Astrocyte (in vitro differentiated cells and primary cell): ENCODE data around the gene PRKAG2. TPM values are rescaled to one million over a fixed set of nuclear protein-coding genes. Genes with fewer than 3 reads are reported as not detected.

Experiments used
- DNase-seq: peaks from one replicate; pipeline ENCODE4 v3.0.0-alpha.2; 2010; ENCODE audit warnings: low read depth
- FAIRE-seq: peaks from 2 replicates; lab custom pipeline; 2011; peaks lifted over from hg19 to GRCh38; lab: Jason Lieb, UNC
- H2AFZ ChIP-seq: 2 replicates; pipeline ENCODE4 v1.6.0; 2012; ENCODE audit warnings: low read depth, low read length, inconsistent platforms
- H3K27ac ChIP-seq: 2 replicates; pipeline ENCODE4 v1.5.1; 2011; ENCODE audit warnings: low read depth, low read length, inconsistent platforms
- H3K27me3 ChIP-seq: 2 replicates; pipeline ENCODE4 v1.6.0; 2011; ENCODE audit warnings: low read length, inconsistent platforms; ENCODE audit not compliant: insufficient read depth
- H3K36me3 ChIP-seq: 2 replicates; pipeline ENCODE4 v1.5.1; 2011; ENCODE audit warnings: low read length, inconsistent platforms; ENCODE audit not compliant: insufficient read depth
- H3K4me1 ChIP-seq: 2 replicates; pipeline ENCODE4 v1.5.1; 2011; ENCODE audit warnings: low read length, inconsistent platforms; ENCODE audit not compliant: insufficient read depth
- H3K4me2 ChIP-seq: 2 replicates; pipeline ENCODE4 v1.6.0; 2012; ENCODE audit warnings: low read length, inconsistent platforms
- H3K4me3 ChIP-seq: 2 replicates; pipeline ENCODE4 v1.5.1; 2011; ENCODE audit warnings: low read depth, mild to moderate bottlenecking, low read length, inconsistent platforms; ENCODE audit not compliant: insufficient read depth
- H3K79me2 ChIP-seq: 2 replicates; pipeline ENCODE4 v1.6.0; 2012; ENCODE audit warnings: mild to moderate bottlenecking, low read length, inconsistent platforms; ENCODE audit not compliant: insufficient read depth
- H3K9ac ChIP-seq: 2 replicates; pipeline ENCODE4 v1.6.0; 2012; ENCODE audit warnings: mild to moderate bottlenecking, low read length, inconsistent platforms
- H3K9me3 ChIP-seq: 2 replicates; pipeline ENCODE4 v1.5.1; 2012; ENCODE audit warnings: low read depth, mild to moderate bottlenecking, low read length, inconsistent platforms; ENCODE audit not compliant: insufficient read depth
- H4K20me1 ChIP-seq: 2 replicates; pipeline ENCODE4 v1.6.0; 2012; ENCODE audit warnings: low read length, inconsistent platforms; ENCODE audit not compliant: insufficient read depth
- H3K27ac Mint-ChIP-seq: one replicate; pipeline ENCODE4 v1.8.0; 2021; ENCODE audit warnings: mild to moderate bottlenecking, mixed read lengths; ENCODE audit not compliant: unreplicated experiment
- H3K27me3 Mint-ChIP-seq: one replicate; pipeline ENCODE4 v1.8.0; 2021; ENCODE audit warnings: low read depth, mixed read lengths; ENCODE audit not compliant: unreplicated experiment
- H3K36me3 Mint-ChIP-seq: one replicate; pipeline ENCODE4 v1.8.0; 2021; ENCODE audit warnings: low read depth, mixed read lengths; ENCODE audit not compliant: unreplicated experiment
- H3K4me1 Mint-ChIP-seq: one replicate; pipeline ENCODE4 v1.8.0; 2021; ENCODE audit warnings: low read depth, mixed read lengths; ENCODE audit not compliant: unreplicated experiment
- H3K4me3 Mint-ChIP-seq: one replicate; pipeline ENCODE4 v1.8.0; 2021; ENCODE audit warnings: mild to moderate bottlenecking, moderate library complexity, mixed read lengths; ENCODE audit not compliant: unreplicated experiment
- H3K9me3 Mint-ChIP-seq: one replicate; pipeline ENCODE4 v1.8.0; 2021; ENCODE audit warnings: mild to moderate bottlenecking, mixed read lengths; ENCODE audit not compliant: unreplicated experiment
- CTCF ChIP-seq: IDR thresholded peaks from 2 replicates; pipeline ENCODE4 v1.5.1; 2011; ENCODE audit warnings: low read depth, mild to moderate bottlenecking, inconsistent platforms, low read length, moderate library complexity; ENCODE audit not compliant: insufficient read depth
- EZH2 ChIP-seq: IDR thresholded peaks from 2 replicates; pipeline ENCODE4 v1.6.1; 2012; ENCODE audit warnings: mild to moderate bottlenecking, low read length, inconsistent platforms; ENCODE audit not compliant: insufficient read depth
- total RNA-seq: library from RNA; stranded (reverse); gene quantifications from 2 replicates; pipeline ENCODE4 v1.2.1, GENCODE V29; 2021

The PRKAG2 gene
- total RNA-seq, 1 donor from 2014 or later, result 40.7 TPM

- Mint-ChIP-seq H3K27ac (no peak overlapping the region), H3K4me1 (peaks cover 35% of the 10 kb centered on the region), H3K9me3 (peaks cover 5% of the 10 kb centered on the region), H3K4me3 (no peak overlapping the region), H3K36me3 (no peaks in the 10 kb centered on the region), H3K27me3 (peaks cover 54% of the 10 kb centered on the region)
- Histone ChIP-seq H3K27me3 (peaks cover 22% of the 10 kb centered on the region), H2AFZ (no peak overlapping the region), H3K36me3 (no peaks in the 10 kb centered on the region), H3K4me3 (no peak overlapping the region), H3K4me2 (no peak overlapping the region), H4K20me1 (no peaks in the 10 kb centered on the region), H3K4me1 (no peaks in the 10 kb centered on the region), H3K27ac (no peak overlapping the region), H3K79me2 (no peaks in the 10 kb centered on the region), H3K9me3 (no peaks in the 10 kb centered on the region), H3K9ac (no peak overlapping the region)
- TF ChIP-seq EZH2, result no peak
- no peak for TF ChIP-seq CTCF
- FAIRE-seq (no peak), DNase-seq (no peak)
These were observed 21.2 kb upstream of the PRKAG2 start for GRCh38 chr7:151897951-151898686.

GRCh38 chr7:151897161-151897731 lies 20.3 kb upstream of the PRKAG2 start:
- H3K36me3 ChIP-seq, result no peaks in the 10 kb centered on the region
- peaks cover 25% of the 10 kb centered on the region for H3K27me3 ChIP-seq
- no peaks in the 10 kb centered on the region for H3K36me3 Mint-ChIP-seq
- H3K9me3 Mint-ChIP-seq, result peaks cover 4% of the 10 kb centered on the region
- H3K27ac ChIP-seq, result no peak overlapping the region
- H3K4me1 Mint-ChIP-seq, result peaks cover 35% of the 10 kb centered on the region
- peaks cover 58% of the 10 kb centered on the region for H3K27me3 Mint-ChIP-seq
- H3K9me3 ChIP-seq, result no peaks in the 10 kb centered on the region
- FAIRE-seq (no peak), DNase-seq (no peak)
- no peaks in the 10 kb centered on the region for H3K4me1 ChIP-seq
- H3K27ac Mint-ChIP-seq, result no peak overlapping the region
- H4K20me1 ChIP-seq, result no peaks in the 10 kb centered on the region
- no peaks in the 10 kb centered on the region for H3K79me2 ChIP-seq
- H3K4me3 Mint-ChIP-seq, result no peak overlapping the region
- no peak overlapping the region for H3K9ac ChIP-seq
- no peak overlapping the region for H3K4me3 ChIP-seq
- TF ChIP-seq CTCF, result no peak
- TF ChIP-seq EZH2, result no peak
- H3K4me2 ChIP-seq, result peak overlapping the region; percentile 36
- no peak overlapping the region for H2AFZ ChIP-seq

- H3K36me3 ChIP-seq, result no peaks in the 10 kb centered on the region
- no peak overlapping the region for H3K4me3 ChIP-seq
- no peaks in the 10 kb centered on the region for H3K9me3 ChIP-seq
- H3K27ac Mint-ChIP-seq, result no peak overlapping the region
- H2AFZ ChIP-seq, result no peak overlapping the region
- H3K27ac ChIP-seq, result no peak overlapping the region
- TF ChIP-seq EZH2 (no peak), CTCF (no peak)
- no peaks in the 10 kb centered on the region for H3K4me1 ChIP-seq
- H3K27me3 ChIP-seq, result peaks cover 32% of the 10 kb centered on the region
- DNase-seq (no peak), FAIRE-seq (no peak)
- peaks cover 58% of the 10 kb centered on the region for H3K27me3 Mint-ChIP-seq
- no peaks in the 10 kb centered on the region for H3K79me2 ChIP-seq
- H3K4me1 Mint-ChIP-seq, result peaks cover 36% of the 10 kb centered on the region
- no peaks in the 10 kb centered on the region for H4K20me1 ChIP-seq
- no peak overlapping the region for H3K9ac ChIP-seq
- no peaks in the 10 kb centered on the region for H3K36me3 Mint-ChIP-seq
- H3K4me3 Mint-ChIP-seq, result peak overlapping the region; percentile 72
- no peak overlapping the region for H3K4me2 ChIP-seq
- no peaks in the 10 kb centered on the region for H3K9me3 Mint-ChIP-seq
These were observed 19.6 kb upstream of the PRKAG2 start for GRCh38 chr7:151896486-151896885.
